ENCODE results near the gene PARP9. TPM values are rescaled to one million over a fixed set of nuclear protein-coding genes. Genes with fewer than 3 reads are reported as not detected.
"Not testable (repeated sequence)": the region's sequence is repeated elsewhere in the genome, so short reads cannot be mapped to it uniquely, and the experiment has no call there.

Gene PARP9
- total RNA-seq, 1 donor from 2014 or later = 33.9 TPM

DNA sequence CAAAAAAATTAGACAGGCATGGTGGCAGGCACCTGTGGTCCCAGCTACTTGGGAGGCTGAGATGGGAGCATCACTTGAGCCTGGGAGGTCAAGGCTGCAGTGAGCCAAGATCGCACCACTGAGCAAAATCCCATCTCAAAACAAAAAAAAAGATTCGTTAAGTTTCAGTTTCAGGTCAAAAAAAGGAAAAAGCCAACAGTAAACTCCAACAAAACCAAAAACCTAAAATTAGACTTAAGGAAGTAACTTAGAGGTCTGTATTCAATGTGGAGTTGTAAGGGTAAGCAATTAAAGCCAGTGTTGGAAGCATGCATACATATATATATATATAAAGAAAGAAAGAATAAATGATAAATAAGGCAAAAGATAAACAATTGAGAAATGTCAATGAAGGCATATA is 61.2 kb downstream of the PARP9 start:
- intact Hi-C loops (cut with DNase I) = no loop called here

DNA sequence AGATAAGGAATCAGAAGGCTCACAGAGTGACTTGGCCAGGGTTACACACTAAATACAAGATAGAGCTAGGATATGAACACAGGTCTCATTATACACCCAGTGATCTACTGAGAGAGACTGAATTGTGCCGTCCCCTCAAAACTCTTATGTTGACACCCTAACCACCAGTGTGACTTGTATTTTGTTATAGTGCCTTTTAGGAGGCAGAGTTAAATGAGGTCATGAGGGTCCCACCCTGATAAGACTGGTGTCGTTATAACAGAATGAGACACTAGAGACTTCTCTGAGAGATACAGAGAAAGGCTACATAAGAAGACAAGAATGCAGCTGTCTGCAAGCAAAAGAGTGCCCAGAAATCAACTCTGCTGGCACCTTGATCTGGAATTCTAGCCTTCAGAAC is 62.0 kb downstream of the PARP9 start:
- intact Hi-C loops (cut with DNase I) = no loop called here
- no peak for ATAC-seq

More for the DNA sequence above, 61.2 kb downstream of the PARP9 start:
- no peak for DNase-seq (ENCODE audit: low spot score)
- ATAC-seq = no peak

DNA sequence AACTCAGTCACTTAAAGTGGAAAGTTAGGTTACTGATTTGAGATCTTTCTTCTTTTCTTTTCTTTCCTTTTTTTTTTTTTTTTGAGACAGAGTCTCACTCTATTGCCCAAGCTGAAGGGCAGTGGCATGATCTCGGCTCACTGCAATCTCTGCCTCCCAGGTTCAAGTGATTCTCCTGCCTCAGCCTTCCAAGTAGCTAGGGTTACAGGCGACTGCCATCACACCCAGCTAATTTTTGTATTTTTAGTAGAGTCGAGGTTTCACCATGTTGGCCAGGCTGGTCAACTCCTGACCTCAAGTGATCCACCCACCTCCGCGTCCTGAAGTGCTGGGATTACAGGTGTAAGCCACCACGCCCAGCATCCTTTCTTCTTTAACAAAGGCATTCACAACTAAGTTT is 63.1 kb downstream of the PARP9 start:
- intact Hi-C loops (cut with DNase I); ATAC-seq; DNase-seq (ENCODE audit: low spot score): not testable (repeated sequence)

More for the DNA sequence above, 62.0 kb downstream of the PARP9 start:
- no peak for DNase-seq (ENCODE audit: low spot score)

DNA sequence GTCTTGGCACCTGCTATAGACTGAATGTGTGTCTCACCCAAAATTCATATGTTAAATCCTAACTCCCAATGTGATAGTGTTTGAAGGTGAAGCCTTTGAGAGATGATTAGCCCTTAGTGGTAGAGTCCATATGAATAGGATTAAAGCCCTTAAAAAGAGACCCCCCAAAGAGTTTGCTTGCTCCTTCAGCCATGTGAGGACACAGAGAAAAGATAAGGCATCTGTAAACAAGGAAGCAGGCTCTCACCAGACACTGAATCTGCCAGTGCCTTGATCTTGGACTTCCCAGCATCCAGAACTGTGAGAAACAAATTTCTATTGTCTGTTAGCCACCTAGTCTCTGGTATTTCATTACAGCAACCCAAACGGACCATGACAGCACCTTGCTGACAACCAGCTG is 65.9 kb downstream of the PARP9 start:
- intact Hi-C loops (cut with DNase I) = no loop called here
- DNase-seq (ENCODE audit: low spot score) = no peak
- ATAC-seq = no peak

DNA sequence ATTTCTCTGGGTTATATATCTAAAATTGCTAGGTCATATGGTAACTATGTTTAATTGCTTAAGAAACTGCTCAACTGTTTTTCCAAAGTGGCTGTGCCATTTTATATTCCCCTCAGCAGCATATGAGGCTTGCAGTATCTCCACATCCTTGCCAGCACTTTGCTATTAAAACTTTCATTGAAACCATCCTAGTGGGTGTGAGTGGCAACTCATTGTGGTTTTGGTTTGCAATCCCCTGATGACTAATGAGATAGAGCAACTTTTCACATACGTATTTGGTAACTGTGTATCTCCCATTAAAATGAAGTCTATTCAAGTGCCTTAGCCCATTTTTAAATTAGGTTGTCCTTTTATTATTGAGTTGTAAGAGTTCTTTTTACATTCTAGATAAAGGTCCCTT is 66.7 kb downstream of the PARP9 start:
- DNase-seq (ENCODE audit: low spot score) (no peak), ATAC-seq (no peak)
- intact Hi-C loops (cut with DNase I) = no loop called here

DNA sequence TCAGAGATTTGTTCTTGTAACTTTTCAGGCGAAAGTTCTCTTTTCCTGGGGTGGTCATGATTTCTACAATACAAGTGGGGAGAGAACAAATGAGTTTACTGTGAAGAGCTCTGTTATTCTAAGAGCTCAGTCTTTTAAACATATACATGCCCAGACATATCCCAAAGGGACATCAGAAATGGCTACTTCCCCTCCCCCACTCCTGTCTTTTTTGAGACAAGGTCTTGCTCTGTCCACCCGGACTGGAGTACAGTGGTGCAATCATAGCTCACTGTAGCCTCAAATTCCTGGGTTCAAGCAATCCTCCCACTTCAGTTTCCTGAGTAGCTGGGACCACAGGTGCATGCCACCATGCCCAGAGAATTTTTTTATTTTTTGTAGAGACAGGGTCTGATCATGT is 67.6 kb downstream of the PARP9 start:
- ATAC-seq (no peak), DNase-seq (ENCODE audit: low spot score) (no peak)
- intact Hi-C loops (cut with DNase I) = no loop called here

DNA sequence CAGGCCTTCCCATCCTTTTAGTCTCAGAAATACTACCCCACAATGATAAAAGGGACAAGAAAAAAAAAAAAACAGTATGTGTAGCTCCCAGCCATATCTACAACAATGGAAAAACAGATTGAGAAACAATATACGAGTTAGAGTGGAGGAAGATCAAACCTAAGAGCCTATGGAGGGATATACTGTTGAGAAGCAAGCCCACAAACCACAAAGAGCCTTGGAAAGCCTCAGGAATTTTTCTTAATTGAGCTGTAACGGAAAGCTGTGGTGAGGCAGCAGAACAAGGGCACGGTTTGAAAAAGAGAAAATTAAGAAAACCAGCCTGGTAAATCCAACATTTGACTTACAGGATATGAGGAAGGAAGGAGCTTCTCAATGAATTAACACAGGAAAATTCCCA is 70.8 kb downstream of the PARP9 start:
- intact Hi-C loops (cut with DNase I) = no loop called here
- ATAC-seq (no peak), DNase-seq (ENCODE audit: low spot score) (no peak)

DNA sequence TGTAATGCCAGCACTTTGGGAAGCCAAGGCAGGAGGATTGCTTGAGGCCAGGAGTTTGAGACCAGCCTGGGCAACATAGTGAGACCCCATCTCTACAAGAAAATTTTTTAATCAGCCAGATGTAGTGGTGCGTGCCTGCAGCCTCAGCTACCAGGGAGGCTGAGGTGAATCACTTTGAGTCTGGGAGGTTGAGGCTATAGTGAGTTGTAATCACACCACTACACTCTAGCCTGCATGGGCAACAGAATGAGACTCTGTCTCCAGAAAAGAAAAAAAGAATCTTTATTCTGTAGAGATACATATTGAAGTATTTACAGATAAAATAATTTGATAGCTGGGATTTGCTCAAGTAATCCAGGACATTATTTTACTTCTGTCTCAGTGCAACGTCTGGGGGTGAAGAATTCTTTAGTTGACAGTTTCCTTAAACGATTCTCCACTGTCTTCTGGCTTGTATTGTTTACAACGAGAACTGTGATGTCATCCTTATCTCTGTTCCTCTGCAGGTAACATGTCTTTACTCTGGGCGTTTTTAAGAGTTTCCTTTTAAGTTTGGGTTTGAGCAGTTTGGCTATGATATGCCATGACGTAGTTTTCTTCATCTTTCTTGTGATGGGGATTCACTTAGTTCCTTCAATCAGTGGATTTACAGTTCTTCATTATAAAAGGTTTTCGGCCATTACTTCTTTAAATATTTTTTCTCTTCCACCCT is 75.7 kb downstream of the PARP9 start:
- no peak for ATAC-seq
- intact Hi-C loops (cut with DNase I) = no loop called here
- no peak for DNase-seq (ENCODE audit: low spot score)

DNA sequence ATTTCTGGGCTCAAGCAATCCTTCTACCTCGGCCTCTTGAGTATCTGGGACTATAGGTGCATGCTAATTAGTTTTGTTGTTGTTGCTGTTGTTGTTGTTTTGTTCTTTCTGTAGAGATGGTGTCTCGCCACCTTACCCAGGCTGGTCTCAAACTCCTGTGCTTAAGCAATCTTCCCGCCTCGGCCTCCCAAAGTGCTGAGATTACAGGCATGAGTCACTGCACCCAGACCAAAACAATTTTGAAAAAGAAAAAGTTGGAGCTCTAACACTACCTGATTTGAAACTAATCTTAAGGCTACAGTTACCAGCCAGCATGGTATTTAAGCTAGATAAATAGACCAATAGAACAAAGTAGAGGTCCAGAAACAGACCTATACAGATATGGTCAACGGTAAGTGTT is 79.1 kb downstream of the PARP9 start:
- ATAC-seq (no peak), DNase-seq (ENCODE audit: low spot score) (no peak)
- intact Hi-C loops (cut with DNase I) = no loop called here

DNA sequence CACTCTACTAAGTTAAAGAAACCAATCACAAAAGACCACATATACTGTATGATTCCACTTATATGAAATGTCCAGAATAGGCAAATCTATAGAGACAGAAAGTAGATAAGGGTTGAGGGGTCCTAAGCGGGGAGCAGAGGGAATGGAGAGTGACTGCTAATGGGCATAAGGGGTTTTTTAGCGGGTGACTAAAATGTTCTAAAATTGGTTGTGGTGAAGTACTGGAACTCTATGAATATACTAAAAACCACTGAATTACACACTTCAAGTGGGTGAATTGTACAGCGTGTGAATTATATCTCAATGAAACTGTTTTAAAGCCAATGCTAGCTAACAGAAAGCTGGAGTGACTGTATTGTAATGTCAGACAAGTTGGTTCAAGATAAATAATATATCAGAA is 82.7 kb downstream of the PARP9 start:
- intact Hi-C loops (cut with DNase I) = no loop called here
- no peak for ATAC-seq
- no peak for DNase-seq (ENCODE audit: low spot score)

Other genes with a start within 250 kb of the PARP9 start
- 6.3 TPM for gene CSTA, start 239.1 kb downstream of the PARP9 start, total RNA-seq
- gene MIX23, start 181.1 kb downstream of the PARP9 start, total RNA-seq = 28.1 TPM
- gene FAM162A, start 180.1 kb downstream of the PARP9 start, total RNA-seq = 36.1 TPM
- 5.3 TPM for gene WDR5B, start 148.2 kb downstream of the PARP9 start, total RNA-seq
- gene KPNA1, start 49.4 kb downstream of the PARP9 start, total RNA-seq = 68.7 TPM
- gene DTX3L, start within 50 bp of the PARP9 start, total RNA-seq = 31.5 TPM
- gene PARP15, start 13.3 kb upstream of the PARP9 start, total RNA-seq = 3.3 TPM
- 58.4 TPM for gene PARP14, start 116.5 kb upstream of the PARP9 start, total RNA-seq
- 15.9 TPM for gene HSPBAP1, start 229.5 kb upstream of the PARP9 start, total RNA-seq
- gene SLC49A4, start 230.8 kb upstream of the PARP9 start, total RNA-seq = 12.8 TPM